Subcutaneous adipose tissue (tissue), 4 donors: ENCODE results near the gene CLCN7. TPM values are rescaled to one million over a fixed set of nuclear protein-coding genes. Genes with fewer than 3 reads are reported as not detected.

ENCODE experiments used
- CTCF ChIP-seq: fragments of 450-650 bp; IDR thresholded peaks from one replicate; pipeline ENCODE4 v1.5.1; 2016; ENCODE audit warnings: low read depth, mild to moderate bottlenecking, control low read depth, antibody characterized with exemption, moderate library complexity
- total RNA-seq, 4 donors: library from RNA; depleted of rRNA; stranded (reverse); fragments of >200 nt; gene quantifications; one replicate each; pipeline ENCODE4 v1.1.0, GENCODE V29; 2016

CLCN7 gene
- total RNA-seq, 4 donors from 2014 or later = 44.9 to 73.3 (median 56.6) TPM

DNA sequence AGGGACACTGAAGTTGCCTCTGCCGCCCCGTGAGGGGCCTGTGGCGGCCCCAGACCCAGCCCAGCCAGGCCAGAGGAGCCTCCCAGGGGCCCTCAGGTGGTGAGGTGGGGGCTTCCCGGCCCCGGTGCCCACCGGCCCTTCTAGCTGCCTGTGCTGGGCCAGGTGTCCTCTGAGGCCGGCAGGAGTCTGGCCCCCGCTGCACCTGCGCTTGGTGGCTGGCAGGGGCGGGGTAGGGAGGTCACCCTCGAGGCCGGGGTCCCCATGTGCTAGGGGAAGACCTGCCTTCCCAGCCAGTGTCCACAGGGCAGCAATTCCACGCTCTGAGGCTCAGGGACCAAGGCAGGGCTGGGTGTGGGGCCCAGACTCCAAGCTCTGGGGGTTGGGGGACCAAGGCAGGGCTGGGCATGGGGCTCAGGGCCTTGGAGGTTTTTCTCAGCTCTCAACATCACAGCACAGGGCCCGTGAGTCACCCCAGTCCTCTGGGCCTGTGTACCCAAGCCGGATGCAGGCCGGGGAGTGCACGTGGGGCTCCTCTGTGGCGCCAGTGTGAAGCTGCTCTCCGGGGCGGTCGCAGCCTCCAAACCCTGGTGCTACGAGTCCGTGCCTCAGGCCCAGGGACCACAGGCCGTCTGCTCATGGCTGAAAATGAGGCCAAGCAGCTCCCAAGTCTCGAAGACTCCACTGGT lies 29.2 kb downstream of the CLCN7 start:
- no peak for TF ChIP-seq CTCF

GRCh38 chr16:1444730-1445517 lies 29.9 kb downstream of the CLCN7 start:
- no peak for TF ChIP-seq CTCF

GRCh38 chr16:1443980-1444729 lies 30.7 kb downstream of the CLCN7 start, which contains the start of gene CCDC154:
Gene CCDC154, minus strand, starts transcription at chr16:1444556. Its CDS starts 234 bp downstream, at chr16:1444322.
- TF ChIP-seq CTCF = no peak

GRCh38 chr16:1443403-1443973 lies 31.3 kb downstream of the CLCN7 start:
- TF ChIP-seq CTCF = no peak

- no peak for TF ChIP-seq CTCF
These were observed 32.1 kb downstream of the CLCN7 start for GRCh38 chr16:1442697-1443096.

DNA sequence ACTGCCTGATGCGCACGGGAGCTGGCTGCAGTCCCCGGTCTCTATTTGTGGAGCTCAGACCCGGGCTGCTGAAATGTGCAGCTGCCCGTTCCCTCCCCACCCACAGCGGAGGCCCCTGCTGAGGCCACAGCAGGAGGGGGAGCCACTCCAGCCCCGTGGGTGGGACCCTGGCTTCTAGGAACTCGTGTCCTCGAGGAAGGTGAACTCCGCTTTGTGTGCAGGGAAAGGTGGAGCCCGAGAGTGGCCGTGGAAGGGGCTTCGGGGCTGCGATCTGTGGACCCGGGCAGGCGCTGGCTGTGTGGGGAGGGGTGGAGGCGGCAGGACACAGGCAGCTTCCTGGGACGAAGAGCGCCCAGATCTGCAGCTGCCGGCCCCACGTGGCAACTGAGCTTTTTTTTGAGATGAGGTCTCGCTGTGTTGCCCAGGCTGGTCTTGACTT lies 33.4 kb downstream of the CLCN7 start:
- TF ChIP-seq CTCF = no peak
